Measurements from ENCODE around the gene MOB2.

Gene MOB2

DNA sequence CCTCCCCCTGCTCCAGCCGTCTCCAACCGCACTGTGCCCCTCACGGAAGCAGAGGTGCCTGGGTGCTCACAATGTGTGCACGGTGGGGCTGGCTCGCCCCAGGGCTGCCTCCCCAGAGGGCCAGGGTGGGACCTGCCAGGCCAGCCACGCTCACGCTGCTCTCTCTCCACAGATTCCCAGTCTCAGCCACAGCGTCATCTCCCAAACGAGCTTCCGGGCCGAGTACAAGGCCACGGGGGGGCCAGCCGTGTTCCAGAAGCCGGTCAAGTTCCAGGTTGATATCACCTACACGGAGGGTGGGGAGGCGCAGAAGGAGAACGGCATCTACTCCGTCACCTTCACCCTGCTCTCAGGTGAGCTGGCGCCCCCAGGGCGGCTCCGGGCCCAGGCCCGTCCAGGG, 30.4 kb downstream of the MOB2 start:
- no peak for DNase-seq (ENCODE audit: low read depth)

DNA sequence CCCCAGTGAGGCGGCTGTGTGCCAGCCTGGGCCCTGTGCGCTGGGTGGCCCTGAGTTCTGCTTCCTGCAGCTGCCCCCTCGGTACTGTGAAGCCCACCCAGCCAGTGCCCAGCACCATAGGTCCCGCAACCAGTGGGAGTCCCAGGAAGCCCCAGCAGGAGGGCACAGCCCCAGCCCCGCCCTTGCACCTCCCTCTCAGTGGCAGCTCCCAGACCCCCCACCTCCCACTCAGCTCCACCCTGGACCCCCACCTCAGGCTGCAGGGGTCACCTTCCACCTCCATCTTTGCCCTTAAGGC, 30.9 kb downstream of the MOB2 start:
- DNase-seq (ENCODE audit: low read depth): no peak

- DNase-seq (ENCODE audit: low read depth): no peak
These were observed 31.4 kb downstream of the MOB2 start for GRCh38 chr11:1455032-1455762.

DNA sequence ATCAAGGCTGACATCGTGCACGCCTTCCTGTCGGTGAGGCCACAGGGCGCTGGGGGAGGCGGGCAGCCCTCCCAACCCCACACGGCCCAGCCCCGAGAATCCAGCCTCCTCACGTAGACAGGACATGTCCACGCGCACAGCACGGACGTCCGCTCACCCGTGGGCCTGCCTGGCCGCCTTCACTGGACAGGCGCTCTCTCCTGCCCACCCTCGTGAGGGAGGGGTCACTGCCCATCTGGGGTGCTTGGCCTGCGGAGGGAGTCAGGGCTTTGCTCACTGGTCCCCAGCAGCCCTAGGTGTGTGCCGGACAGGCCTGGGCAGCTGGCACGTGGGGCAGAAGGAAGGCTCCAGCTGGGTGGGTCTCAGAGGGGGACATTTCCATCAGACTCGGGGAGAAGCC, 32.0 kb downstream of the MOB2 start:
- DNase-seq (ENCODE audit: low read depth): no peak

DNA sequence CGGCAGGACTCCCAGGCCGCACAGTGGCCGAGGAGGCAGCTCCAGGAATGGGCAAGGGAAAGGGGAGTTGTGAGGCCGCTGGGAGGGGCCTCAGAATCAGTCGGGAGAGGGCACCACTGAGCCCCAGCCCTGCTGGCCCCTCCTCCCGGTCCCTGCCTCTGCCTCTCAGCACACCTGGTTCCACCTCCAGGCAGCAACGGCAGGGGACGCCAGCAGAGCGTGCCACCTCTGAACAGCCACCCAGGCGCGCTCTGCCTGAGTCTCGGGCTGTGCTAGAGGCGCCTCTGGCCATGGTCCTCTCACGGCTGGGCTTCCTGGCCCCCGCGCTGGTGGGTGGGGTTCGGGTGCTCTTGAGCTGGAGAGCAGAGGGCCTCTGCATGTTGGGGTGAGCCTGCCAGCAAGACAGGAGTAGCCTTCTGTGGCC, 33.0 kb downstream of the MOB2 start:
- no peak for DNase-seq (ENCODE audit: low read depth)

DNA sequence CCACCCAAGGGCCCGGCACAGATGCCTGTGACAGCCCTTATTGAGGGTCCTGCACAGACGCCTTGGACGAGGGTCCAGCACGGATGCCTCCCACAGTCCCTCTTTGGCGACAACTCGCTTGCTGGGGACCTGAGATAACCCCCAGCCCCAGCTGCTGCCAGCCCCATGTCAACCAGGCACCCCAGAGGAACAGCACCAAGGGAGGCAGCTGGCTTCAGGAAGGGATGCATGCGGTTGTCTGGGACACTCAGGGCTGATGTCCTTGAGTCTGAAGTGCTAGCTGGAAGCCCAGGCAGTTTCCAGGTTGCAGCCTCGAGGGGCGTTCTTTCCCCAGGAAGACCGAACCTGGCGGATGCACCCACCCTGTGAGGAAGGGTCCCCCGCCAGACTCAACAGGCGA, 33.8 kb downstream of the MOB2 start:
- DNase-seq (ENCODE audit: low read depth): no peak

DNA sequence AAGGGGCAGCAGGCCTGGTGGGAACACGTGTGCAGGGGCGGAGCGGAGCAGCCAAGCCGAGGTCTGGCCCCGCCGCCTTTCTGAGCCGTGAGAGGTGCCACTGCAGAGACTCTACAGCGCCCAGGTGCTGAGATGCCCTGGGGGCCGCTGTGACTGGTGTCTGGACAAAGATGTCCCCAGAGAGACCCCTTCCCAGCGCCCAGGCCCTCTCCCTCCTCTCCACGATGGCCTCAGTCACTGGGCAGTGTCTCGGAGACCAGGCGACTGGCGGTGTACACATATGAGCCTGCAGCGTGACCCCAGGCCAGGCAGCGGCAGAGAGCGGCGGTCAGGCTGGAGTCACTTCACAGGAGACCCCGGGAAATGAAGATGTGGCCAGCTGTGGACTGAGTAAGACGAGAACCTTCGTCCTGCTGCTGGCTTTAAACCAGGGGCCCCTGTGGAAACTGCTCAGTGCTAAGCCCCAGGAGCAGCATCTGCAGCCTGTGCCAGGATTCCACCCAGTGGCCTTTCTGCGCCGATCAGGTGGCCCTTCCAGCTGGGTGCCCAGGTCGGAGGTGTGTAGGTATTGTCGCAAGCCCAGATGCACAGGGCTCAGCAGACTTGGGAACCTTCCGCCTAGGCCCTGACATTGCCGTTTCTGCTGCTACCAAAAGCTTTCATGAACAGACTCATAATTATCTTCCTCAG, 34.7 kb downstream of the MOB2 start:
- DNase-seq (ENCODE audit: low read depth): no peak

DNA sequence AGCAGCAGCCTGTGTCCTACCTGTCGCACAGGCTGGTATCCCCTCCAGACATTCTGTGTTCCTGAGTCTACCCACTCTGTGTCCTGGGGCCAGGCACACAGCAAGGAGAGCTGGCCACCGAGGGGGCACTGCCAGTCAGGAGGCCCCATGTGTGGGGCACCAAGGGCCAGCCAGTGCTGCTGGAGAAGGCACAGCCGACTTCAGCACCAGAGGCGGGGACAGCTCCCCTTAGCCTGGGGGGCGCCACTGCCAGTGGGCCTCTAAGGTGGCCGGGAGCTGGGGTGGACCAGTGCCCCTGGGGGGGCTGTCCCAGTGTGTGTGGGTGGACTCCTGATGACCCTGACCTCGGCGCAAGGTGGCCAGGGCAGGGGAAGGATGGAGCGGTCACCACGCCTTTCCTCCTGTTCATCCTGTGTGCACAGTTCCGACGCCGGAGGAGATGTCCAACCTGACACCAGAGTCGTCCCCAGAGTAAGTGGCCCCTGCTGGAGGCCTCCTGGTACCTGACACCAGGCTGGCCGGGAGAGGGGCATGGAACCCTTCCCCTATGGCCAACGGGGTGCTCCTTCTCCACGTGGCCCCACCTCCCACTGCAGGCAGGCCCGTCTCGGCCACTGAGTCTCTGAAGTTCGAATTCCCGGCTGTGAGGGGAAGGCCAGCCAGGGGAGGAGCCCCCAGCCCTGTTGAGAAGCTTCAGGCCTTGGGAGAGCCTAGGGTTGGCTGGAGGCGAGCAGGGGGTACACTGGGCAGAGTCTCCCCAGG, 35.4 kb downstream of the MOB2 start:
- no peak for DNase-seq (ENCODE audit: low read depth)

DNA sequence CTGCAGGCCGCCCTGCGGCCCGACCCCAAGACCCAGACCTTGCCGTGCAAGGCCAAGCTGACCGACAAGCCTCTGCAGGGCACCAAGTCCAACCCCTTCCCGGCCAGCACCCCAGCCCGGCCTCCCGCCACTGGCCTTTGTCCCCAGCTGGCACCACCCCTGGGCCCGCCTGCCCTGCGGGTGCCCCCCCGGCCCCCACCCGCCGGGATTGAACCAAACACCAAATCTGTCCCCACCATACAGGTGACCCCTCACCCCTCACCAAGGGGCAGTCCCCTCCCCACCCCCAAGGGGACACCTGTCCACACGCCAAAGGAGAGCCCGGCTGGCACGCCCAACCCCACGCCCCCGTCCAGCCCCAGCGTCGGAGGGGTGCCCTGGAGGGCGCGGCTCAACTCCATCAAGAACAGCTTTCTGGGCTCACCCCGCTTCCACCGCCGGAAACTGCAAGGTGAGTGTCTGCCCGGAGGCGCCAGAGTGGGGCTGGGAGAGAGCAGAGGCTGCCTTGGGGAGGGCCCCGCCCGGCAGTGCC, 36.2 kb downstream of the MOB2 start:
- no peak for DNase-seq (ENCODE audit: low read depth)

DNA sequence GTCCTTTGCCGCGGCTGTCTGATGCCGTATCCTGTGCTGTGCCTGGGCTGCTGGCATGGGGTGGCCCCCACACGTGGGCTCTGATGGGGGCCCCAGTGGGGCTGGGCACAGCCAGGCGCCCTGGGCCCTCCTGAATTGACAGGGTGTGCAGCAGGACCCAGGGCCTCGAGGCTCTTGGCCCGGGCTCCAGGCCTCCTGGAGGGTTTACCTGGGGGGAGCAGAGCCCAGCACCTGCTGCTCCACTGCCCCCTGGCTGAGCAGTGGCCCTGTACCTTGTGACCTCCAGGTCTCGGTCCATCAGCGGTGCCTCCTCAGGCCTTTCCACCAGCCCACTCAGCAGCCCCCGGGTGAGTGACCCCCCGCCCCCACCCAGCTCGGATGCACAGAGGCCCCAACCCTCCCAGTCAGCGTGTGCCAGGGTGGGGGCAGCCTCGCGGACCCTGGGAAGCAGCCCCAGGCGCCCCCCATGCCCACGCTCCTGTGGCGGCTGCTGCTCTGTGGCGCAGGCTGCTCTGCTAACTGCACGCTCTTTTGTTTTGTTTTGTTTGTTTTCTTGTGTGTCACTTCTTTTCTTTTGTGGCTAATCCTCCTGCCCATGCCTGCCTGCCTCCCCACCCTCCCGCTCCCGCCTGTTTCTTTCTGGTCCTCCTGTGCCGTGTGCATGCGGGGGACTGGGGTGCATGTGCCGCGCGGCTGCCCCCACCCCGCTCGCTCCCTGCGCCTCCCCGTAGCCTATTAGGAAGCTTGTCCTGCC, 36.9 kb downstream of the MOB2 start:
- DNase-seq (ENCODE audit: low read depth): no peak

DNA sequence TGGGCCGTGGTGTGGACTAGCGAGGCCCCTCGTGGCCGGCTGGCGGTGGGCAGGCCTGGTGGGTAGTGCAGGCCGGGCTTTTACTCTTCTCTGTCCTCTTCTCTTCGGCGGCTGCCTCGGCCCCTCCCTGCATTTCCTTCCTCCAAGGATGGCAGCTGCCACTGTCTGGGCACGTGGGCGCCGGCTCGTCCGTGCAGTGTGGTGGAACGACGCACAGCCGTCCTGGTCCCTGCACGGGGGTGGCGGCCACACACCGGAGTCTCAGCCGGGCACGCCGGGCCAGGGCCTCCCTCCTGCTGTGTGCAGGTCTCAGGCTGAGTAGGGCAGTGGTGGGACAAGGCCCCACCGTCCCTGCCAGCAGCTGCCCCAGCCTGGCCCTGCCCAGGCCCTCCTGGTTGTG, 37.7 kb downstream of the MOB2 start:
- DNase-seq (ENCODE audit: low read depth): no peak

- no peak for DNase-seq (ENCODE audit: low read depth)
These were observed 38.4 kb downstream of the MOB2 start for GRCh38 chr11:1447845-1448825.

DNA sequence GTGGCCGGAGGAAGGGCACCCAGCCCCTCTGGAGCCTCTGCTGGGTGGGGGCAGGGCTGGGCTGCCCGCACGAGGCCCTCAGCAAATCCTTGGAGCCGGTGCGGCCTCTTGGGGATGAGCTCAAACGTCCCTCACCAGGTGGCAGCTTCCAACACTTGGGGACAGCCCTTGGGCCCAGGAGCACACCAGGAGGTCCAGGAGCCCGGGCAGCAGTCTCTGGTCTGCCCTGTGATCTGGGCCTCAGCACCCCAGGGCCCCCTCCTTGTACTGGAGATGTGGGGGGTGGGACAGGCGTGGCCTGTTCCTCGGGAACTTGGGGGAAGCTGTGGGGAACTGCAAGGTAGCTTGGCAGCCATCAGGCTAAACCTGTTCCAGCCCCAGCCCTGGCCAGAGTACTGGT, 40.0 kb downstream of the MOB2 start:
- DNase-seq (ENCODE audit: low read depth): no peak

- DNase-seq (ENCODE audit: low read depth): no peak
These were observed 40.7 kb downstream of the MOB2 start for GRCh38 chr11:1445741-1446445.

- DNase-seq (ENCODE audit: low read depth): no peak
These were observed 41.7 kb downstream of the MOB2 start for GRCh38 chr11:1444823-1445422.

DNA sequence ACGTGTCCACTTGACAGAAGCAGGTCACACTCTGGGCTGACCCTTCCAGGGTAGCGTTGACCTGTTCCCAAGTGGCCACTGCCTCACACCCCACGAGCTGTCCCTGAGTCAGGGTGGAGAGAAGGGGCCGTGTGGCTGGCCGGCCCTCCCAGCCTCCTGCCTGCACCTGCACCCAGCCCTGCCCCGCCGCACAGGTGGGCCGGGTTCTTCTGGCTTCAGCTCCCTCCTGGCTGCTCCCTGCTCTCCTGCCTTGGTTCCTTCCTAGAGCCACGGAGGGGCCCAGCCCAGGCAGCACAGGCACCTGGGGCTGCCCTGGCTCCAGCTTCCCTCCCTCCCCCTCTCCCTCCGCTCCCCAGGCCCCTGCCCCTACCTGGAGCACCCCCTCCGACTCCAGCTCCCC, 42.3 kb downstream of the MOB2 start:
- no peak for DNase-seq (ENCODE audit: low read depth)

DNA sequence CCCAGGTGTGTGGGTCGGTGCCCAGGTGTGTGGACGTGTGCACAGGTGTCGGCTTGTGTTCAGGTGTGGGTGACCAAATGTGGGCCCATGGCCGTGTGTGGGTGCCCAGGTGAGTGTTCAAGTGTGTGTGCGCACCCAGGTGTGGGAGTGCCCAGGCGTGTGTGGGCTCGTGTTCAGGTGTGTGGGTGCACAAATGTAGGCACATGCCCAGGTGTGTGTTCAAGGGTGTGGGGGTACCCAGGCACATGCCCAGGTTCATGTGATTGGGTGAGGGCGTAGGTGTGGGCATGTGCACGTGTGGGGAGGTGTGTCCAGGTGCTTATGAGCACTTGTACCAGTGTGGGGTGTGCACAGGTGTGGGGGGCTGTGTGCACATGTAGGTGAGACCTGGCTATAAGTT, 42.8 kb downstream of the MOB2 start:
- DNase-seq (ENCODE audit: low read depth): no peak

- no peak for DNase-seq (ENCODE audit: low read depth)
These were observed 43.7 kb downstream of the MOB2 start for GRCh38 chr11:1442807-1443366.

DNA sequence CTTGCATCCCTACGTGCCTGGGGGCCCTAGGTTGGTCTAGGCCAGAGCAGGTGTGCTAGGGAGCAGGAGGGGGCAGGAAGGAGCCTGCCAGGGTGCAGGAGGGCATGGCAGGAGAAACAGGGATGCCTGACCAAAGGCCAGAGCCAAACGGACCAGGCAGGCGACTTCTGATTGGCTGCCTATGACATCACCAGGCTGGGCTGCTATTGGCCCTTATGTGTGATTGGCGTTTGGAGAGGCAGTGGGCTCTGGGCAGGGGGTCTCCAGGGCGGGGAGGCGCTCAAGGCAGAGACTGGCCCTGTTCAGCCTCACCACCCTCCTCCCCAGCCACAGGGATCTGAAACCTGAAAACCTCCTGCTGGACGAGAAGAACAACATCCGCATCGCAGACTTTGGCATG, 44.4 kb downstream of the MOB2 start:
- no peak for DNase-seq (ENCODE audit: low read depth)

DNA sequence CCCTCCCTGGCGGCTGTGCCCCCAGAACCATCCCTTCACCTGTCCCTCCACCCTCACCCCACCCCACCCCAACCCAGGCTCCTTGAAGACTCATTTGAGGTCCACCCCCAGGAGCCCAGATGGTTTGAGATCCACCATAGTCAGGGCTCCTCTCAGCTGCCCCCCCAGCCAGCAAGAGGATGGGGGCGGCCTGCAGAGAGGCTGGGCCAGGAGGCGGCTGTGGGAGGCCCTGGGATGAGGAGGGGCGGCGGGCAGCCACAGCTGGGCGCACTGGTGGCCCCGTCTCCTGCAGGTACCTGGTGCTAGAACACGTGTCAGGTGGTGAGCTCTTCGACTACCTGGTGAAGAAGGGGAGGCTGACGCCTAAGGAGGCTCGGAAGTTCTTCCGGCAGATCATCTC, 46.1 kb downstream of the MOB2 start:
- no peak for DNase-seq (ENCODE audit: low read depth)

Data from activated T-helper 1 cell treated with Interleukin-2 at 50 U/mL for 16 hours (primary cell).